HG03575 (cell line): ENCODE results near the gene MEIKIN.
"Not testable (repeated sequence)": the region's sequence is repeated elsewhere in the genome, so short reads cannot be mapped to it uniquely, and the experiment has no call there.

Experiments
- ATAC-seq: cut with Tn5 transposase; IDR thresholded peaks from one replicate; pipeline ENCODE4 v1.9.1; 2021; ENCODE audit not compliant: unreplicated experiment, insufficient number of reproducible peaks, low FRiP score; ENCODE audit errors: extremely low read depth

Gene MEIKIN

DNA sequence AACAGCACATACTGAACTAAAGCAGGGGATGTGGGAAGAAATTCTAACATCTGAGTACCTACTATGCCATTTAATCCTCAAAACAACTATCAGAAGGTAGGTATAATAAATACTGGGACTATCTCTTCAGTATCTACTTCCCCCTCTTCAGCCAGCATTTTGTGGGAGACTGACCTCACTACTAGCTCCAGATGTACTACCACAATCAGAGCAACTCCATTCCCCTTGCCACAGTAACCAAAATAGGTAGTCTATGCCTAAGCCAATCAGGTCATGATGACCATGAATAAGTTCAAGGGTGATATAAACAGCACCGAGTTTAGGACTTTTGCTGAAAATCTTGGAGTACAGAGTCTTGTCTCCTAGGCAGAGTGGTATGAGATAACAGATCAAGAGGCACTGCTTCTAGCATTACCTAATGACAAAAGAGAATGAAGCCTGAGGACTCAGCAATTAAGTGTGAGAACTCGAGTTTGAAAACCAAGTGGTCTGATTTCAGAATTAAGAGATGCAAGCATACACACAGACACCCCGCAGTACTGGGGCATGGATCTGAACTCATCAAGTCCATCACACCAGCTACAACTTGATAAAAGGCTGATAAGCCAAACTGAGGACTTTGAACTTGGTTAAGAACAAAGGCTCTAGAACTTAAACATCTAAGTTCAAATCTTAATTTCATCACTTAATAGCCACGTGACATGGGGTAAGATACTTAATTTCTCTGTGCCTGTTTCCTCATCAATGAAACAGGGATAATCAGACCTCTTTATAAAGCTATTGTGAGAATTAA, 158.4 kb downstream of the MEIKIN start:
- no peak for ATAC-seq

DNA sequence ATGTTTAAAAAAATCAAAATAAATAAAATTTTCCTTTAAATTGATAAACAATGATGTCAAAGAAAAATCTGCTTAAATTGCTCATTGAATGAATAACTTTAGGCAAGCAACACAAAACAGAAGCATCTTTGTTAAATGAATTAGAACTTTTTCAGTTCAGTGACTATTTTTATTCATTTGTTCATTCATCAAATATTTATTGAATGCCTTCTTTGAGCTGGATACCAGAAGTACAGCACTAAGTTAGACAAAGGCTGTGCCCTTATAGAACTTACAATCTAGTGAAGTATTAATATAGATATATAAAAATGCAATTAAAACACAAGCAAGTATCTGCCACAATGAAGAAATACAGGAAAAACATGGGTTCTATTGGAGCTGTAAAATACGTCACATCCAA, 159.4 kb downstream of the MEIKIN start:
- ATAC-seq: no peak

DNA sequence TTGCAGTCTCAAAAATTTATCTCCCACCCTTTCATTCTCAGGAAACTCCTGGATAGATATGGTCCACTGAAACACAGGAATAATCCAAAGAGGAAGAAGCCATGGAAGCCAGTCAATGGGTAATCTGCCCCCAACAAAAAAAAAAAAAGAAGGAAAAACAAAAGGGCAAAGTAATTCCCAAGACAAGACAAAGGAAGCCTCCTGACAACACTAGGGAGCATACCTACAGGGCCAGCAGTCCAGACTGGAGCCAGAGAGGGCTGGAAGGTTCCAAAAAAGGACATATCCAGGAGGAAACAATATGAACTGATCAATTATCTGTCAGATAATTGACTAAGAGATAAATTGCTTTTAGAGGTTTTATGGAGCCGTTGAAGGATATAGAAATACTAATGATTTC, 161.6 kb downstream of the MEIKIN start:
- ATAC-seq: no peak

DNA sequence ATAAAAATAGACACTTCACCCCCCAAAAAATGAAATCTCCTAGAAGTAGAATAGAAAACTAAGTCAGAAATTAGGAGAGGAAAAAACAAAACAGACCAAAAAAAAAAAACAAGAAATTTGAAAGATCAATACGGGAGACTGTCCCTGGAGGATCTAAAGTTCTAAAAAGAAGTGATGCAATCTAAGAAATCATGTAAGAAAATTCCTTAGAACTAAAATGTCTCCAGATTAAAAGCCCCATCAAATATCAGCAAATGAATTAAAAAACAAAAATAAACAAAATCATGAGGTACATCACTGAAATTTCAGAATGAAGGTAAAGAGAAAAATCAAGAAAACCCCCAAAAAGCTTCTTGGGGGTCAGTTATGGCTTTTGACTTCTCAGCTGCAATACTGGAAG, 162.1 kb downstream of the MEIKIN start:
- no peak for ATAC-seq

DNA sequence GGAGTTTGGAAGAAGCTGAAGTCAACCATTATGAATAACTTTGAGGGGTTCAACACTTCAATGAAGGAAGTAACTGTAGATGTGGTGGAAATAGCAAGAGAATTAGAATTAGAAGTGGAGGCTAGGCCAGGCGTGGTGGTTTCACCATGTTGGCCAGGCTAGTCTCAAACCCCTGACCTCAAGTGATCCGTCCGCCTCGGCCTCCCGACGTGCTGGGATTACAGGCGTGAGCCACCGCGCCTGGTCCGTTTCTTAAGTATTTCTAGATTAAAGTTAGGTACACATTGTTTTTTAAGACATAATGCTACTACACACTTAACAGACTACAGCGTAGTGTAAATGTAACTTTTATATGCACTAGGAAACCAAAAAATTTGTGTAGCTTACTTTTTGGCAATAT, 162.7 kb downstream of the MEIKIN start:
- ATAC-seq: no peak

DNA sequence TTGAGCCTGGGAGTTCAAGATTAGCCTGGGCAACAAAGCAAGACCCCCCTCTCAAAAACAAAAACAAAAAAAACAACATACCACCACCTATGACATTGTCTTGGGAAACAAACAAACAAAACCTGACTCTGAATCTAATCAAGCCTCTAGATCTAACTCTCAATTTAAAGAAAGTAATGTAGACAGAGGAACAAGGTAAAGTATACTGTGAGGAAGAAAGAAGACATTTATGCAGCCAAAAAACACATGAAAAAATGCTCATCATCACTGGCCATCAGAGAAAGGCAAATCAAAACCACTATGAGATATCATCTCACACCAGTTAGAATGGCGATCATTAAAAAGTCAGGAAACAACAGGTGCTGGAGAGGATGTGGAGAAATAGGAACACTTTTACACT, 167.3 kb downstream of the MEIKIN start:
- not testable (repeated sequence) for ATAC-seq

DNA sequence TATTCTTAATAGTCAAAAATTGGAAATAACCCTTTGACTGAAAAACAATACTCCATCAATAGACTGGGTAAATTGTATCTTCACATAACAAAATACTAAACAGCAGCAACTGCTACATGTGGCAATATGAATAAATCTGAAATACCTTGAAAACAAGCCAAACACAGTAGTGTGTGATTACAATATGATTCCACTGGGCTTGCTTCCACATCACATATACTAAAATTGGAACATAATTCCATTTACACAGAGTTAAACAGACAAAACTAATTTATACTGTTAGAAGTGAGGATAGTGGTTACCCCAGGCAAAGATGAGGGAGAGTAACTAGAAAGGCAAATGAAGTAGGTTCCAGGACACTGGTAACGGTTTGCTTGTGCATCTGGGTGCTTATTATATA, 169.0 kb downstream of the MEIKIN start:
- ATAC-seq: no peak

DNA sequence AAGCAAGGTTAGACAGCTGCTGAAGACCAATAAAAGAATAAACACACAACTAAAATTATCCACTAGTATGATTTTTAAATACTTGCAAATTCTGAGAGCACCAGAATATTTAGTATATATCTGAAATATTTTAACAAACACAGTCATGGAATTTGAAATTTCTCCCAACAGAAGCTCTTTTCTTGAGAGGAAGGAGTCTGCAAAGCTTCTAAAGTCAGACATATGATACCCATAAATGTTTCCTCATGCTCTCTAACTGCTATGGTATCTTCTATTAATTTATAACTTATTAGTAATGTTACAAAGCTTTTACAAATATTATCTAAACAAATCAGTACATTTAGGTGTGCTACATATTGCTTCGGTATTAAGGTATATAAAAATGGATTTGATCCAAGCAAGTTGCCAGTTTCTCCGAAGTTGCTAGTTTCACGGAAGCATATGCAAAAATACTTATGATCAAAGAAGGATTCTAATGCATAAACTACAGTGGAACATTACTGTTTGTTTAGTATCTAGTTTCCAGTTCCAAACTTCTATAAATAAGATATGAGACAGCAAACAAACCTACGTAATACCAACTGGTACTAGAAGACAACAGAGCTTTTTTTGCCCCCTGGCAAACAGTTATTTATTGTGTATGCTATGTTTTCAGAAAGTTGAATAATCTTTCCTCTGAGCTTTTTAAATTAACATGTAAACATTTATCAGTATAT, 170.7 kb downstream of the MEIKIN start:
- no peak for ATAC-seq

DNA sequence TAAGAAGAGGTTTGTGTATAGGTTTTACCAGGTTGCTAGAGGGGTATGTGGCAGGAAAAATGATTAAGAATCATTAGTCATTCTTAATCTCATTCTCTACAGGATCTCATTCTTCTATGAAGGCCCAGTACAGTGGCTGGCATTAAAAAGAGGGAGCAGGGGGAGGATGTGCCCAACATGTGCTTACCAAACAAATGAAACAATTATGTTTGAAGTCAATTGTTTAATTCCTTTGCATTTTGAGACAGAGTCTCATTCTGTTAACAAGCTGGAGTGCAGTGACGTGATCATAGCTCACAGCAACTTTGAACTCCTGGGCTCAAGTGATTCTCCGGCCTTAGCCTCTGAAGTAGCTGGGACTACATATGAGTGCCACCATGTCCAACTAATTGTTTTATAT, 171.7 kb downstream of the MEIKIN start:
- no peak for ATAC-seq

DNA sequence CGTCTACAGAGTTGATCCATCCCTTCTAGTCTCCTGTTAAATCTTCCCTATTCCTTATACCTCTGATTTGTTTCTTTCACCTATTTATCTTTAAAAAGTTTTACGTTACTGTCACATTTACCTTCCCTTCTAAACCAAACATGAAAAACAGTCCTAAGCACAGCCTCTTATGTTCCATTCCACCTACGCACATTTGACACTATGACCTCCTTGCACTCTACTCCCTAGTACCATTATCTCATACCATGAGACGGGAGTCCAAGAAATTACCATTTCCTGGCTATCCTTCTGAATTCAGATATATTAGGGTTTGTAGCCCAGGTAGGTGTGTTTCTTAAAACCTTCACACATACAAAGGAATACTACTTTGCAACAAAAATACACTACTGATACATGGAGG, 173.8 kb downstream of the MEIKIN start:
- no peak for ATAC-seq

DNA sequence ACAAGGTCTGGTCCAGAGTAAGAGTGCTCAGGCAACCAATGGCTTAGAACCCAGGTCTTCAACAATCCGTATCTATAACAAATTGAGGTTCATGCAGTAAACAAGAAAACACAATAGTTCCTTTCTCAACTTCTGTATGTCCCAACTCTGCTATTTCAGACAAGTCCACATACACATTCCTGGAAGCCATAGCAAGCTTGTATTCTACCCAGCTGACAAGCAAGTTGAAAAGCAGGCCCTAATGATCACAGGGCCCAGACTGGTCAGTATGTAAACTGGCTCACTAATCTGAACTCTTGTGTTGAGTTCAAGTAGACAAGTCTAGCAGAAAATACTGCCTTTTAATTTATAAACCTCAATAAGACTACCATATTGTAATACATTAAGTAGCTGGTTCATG, 175.5 kb downstream of the MEIKIN start:
- no peak for ATAC-seq

DNA sequence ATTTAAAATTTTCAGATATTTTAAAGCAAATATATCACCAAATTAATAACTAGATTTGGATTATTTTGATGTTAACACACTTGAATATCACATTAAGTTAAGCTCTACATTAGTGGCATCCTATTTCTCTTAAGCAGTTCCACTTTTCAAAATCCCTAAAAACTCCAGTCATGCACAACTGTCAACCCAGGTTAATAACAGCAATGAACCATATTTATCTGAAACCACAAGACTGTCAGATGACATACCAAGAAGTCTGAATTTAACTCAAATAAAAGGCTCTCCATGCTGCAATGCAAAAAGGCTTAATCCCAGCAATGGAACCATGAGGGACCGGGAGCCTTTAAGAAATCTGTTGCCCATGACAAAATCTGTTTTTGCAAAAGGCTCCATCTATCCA, 176.1 kb downstream of the MEIKIN start:
- no peak for ATAC-seq

DNA sequence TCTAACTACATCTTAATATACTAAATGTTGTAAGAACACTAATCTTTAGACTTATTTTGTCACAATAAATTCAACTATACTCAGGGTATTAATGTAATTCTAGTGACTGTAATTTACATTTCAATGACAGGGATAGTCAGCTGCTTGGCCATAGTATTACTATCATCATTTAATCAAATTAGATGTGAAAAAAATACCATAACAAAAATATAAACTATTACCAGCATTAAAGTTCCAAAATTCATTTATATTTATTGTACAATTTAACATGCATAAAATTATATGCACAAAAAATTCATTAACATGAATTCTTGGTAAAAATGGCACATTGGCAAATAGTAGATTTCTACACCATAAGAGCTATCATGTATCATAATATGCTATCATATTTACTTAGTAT, 177.6 kb downstream of the MEIKIN start:
- ATAC-seq: no peak

DNA sequence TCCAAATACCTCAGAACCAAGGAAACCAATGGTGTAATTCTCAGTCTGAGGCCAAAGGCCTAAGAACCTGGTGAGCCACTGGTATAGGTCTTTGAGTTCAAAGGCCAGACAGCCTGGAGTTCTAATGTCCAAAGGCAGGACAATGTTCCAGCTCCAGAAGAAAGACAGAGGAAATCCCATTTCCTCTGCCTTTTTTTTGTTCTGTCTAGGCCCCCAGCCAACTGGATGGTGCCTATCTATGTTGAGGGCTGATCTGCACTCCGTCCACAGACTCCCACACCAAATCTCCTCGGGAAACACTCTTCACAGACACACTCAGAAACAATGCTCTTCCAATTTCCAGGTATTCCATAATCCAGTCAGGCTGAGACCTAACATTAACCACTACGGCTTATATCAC, 178.8 kb downstream of the MEIKIN start:
- ATAC-seq: no peak

DNA sequence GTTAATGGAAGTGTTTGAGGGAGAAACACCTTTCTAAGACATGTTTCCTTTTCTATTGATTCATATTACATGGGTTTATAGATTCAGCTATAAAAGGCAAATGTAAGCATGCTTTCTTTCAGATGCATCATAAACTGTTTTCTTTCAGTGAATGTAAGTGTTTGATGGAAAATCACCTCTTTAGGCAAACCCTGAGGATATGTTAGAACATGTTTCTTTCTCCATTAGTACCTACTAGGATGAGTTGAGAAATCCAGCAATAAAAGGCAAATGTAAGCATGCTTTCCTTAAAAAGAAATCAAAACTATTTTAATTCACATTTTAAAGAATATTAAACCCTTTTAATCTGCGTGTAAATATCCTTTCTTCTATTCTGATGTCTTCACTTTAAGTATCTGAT, 180.2 kb downstream of the MEIKIN start:
- ATAC-seq: no peak

DNA sequence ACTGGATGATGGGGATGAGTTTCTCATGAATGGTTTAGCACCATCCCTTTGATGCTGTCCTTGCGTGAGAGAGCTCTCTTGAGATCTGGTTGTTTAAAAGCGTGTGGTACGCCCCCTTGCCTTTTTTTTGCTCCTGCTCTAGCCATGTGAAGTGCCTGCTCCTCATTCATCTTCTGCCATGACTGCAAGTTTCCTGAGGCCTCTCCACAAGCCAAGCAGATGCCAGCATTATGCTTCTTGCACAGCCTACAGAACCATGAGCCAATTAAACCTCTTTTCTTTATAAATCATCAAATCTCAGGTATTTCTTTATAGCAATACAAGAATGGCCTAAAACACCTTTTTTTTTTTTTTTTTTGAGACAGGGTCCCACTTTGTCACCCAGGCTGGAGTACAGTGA, 181.5 kb downstream of the MEIKIN start:
- ATAC-seq: no peak

DNA sequence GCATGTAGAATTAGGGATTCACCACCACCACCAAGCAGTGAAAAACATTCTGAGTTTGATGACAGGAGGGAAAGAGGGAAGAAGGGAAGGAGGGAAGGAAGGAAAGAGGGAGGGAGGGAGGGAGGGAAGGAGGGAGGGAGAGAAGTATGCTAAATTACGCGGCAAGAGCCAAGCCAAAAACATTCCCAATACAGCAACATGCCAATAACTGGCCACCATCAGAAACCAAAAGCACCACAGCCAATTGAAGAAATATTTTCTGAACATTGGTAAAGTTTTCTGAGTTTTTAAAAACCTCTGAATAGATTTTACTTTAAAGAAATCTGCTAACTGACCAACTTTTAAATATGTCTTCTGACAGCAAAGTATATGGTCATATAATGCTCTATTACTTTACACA, 184.7 kb downstream of the MEIKIN start:
- no peak for ATAC-seq

DNA sequence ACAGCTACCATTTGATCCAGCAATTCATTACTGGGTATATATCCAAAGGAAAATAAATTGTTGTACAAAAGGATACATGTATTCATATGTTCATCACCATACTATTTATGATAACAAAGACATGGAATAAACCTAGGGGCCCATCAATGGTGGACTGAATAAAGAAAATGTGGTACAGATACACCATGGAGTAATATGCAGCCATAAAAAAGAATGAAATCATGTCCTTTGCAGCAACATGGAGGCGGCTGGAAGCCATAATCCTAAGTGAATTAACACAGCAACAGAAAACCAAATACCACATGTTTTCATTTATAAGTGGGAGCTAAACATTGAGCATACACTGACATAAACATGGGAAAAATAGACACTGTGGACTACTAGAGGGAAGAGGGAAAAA, 185.8 kb downstream of the MEIKIN start:
- no peak for ATAC-seq

DNA sequence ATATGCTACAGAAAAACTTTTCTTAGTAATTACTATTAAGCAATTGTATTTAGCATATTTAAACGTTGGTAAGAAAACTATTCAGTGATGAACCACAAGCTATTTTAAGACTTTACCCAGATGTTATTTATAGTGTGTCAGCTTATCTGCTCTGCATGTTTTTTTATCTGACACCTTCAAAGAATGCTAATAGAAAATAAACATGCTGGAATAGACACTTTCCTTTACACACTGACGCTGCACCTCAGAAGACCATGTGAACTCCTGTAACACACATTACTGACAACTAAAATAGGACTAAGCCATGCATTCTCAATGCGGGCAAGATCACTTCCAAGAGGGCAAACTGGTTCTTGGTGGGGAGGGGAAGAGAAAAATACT, 187.0 kb downstream of the MEIKIN start:
- ATAC-seq: no peak

DNA sequence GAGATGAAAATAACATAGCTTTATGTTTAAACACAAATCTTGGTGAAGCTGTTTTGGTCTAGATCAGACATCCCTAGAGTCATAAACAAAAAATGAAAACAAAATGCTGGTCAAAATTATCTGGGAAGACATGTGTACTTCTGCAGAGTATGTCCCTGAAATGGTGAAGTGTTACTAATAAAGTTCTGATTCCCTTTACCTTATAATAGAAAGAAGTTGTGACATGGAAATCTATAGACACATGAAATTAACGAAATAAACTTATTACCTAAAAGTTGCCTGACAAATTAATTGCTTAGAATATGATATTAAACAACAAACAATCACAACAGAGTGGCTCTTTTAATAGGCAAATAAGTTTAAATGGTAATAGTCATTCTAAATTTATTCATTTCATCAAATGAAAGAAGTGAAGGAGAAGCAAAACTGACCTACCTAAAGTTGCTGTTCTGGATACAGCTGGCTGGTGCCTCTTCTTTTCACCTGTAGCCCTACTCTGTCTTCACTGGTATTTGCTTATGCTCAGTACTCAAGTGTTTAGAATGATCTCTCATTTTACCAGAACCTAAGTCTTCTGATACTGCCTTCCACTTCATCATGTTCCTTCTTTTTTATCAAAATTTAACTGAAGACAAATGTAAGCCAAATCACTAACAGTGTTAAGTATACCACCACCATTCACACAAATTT, 187.5 kb downstream of the MEIKIN start:
- ATAC-seq: no peak
